NCI-H526 treated with DMSO at 0.1 percent for 48 hours (cell line): Measurements from ENCODE around the gene CENPE.

Experiments
- DNase-seq: peaks from one replicate; lab custom pipeline; 2025; lab: John Stamatoyannopoulos, UW

Gene CENPE

GRCh38 chr4:103123114-103123513 lies 75.0 kb downstream of the CENPE start:
- no peak for DNase-seq

DNA sequence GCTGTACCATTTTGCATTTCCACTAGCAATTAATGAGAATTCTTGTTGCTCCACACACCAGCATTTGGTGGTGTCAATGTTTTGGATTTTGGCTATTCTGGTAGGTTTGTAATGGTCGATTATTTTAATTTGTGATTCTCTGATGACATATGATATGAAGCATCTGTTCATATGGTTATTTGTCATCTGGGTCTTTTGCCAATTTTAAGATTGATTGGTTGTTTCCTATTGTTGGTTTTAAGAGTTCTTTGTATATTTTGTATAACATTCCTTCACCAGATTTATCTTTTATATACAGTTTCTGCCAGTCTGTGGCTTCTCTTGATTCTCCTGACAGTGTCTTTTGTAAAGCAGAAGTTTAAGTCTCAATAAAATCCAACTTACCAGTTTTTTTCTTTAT lies 80.0 kb downstream of the CENPE start:
- DNase-seq = no peak

GRCh38 chr4:103111598-103111997 lies 86.5 kb downstream of the CENPE start:
- DNase-seq = no peak

DNA sequence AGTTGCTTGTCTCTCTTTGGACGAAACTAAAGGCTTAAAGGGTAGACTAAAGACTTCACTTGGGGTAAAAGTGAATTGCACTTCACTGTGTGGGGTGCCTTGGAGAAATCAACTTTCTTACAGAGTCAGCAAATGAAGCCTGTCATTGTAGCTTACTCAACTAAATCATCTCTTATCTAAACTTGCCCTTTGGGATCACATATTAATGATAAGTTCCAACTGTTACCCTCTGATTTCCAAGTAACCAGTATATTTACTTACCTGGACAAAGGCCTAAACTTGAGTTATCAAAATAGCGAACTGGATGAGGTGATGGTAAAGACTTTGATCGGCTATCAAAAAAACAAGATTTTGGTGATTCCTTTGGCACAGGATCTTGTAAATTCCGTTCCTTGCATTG lies 89.6 kb downstream of the CENPE start:
- DNase-seq = no peak

DNA sequence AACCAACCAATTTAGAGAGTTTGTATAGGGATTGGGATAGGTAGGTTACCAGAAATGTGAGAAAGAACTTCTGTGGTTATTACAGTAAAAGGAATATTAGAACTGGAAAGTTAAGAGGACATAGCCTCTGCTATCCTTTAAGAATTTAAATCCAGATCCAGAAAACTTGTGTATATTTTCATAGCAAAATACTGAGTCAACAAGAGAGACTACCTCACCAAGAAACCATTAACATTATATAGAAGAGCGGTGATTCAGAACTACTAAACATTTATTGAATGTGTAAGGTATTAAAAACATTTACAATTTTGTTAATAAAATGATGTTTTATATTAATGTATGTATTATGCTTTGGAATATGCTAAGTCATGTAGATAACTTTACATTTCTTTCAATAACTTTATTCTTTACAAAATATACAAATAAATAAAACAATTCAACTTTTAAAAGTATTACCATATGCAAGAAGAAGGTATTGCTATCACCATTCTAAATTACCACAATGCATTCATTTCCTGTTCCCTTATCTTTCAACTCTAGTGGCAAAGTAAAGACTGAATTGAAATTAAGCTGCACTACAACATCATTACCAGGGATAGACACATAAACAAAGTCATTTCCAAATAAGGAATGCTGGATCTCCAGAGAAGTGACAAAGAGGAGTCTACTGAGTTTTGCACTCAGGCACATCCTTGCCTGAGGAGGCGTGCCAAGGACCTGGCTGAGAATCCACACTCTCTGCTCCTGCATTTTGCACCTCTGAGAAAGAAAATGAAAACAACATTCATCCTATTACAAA lies 92.4 kb downstream of the CENPE start:
- no peak for DNase-seq

- DNase-seq = no peak
These were observed 93.3 kb downstream of the CENPE start for GRCh38 chr4:103104886-103105285.

- no peak for DNase-seq
These were observed 97.5 kb downstream of the CENPE start for GRCh38 chr4:103100691-103101090.

DNA sequence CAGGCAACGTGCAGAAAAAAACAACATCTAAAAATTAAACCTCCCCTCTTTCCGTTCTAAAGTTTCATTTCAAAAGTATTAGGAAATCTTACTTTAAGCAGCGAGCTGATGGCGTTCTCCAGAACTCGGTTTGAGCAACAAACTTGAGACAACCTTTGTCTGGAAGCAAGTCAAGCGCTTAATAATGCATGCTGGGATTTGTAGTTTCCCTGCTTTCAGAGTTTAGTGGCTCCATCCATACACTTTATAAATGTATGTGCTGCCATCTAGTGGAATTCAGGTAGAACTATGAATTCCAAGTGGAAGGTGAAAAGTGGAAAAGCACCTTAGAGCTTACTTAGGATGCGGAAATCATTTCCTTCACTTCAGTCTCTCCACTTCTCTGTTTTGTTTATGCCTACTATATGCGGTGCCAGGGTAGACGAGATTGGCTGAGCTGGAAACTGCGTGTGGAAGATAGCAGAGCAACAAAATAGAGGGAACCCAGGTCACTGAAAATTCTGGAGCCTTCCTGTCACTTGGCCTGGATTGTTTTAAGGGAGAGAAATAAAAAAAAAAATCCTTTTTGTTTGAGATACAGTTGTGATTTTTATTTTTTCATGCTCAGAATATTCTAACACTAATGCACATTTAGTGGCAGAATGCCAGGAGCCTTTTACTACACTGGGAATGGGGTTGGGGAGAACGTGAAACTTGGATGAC lies 98.3 kb downstream of the CENPE start, which contains the start of gene BDH2:
TSS of gene BDH2 (minus strand) at position 144 of the 702 bp plus-strand sequence. CDS start 3,580 bp downstream, outside the sequence.
- peak; percentile 57 for DNase-seq

DNA sequence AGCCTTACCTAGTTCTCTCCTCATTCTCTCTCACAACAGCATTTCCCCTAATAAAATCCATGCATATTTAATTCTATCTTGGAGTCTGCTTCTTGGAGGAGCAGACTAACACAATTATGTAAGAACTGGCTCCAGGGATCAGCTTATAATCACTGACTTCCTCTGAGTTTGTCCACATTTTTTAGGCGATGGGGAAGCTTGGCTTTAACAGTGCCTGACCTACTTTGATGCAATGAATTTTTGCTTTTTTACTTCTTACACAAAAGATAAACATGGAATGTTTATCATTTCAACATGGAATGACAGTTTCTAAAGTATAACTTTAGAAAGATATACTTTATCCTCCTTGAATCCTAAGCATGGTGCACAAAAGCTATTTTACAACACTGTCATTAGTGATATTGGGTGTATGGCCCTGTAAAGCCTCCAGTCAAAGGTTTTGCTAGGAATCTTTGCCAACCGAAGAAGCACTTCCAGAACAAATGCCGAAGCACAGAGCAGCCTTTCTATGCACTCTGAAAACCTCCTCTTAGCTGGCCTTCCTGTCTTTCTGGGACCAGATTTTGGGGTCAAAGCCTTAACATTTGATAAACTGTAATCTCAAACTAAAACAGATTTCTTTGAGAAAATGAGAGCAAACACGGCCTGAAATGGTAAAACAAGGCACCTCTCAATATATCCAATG lies 99.2 kb downstream of the CENPE start:
- no peak for DNase-seq

DNA sequence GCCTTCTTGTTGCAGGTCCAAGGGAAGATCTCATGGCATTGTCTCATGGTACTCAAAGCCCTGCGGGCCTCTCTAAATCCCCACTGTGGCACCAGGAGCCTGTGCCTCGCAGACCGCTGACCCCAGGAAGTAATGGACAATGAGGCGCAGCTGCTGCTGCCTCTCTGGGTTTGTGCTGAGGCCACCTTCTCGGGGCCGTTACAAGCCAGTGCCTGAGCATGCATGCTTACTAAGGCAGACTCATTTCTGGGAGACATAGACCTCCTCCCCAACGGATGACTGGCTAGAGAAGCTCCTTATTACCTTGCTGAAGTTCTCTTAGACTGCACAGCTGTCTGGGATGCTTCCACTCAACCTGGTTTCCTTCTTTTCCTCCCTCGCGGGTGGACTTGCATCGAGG lies 99.8 kb downstream of the CENPE start:
- DNase-seq = no peak

- no peak for DNase-seq
These were observed 101.0 kb downstream of the CENPE start for GRCh38 chr4:103097112-103097511.

DNA sequence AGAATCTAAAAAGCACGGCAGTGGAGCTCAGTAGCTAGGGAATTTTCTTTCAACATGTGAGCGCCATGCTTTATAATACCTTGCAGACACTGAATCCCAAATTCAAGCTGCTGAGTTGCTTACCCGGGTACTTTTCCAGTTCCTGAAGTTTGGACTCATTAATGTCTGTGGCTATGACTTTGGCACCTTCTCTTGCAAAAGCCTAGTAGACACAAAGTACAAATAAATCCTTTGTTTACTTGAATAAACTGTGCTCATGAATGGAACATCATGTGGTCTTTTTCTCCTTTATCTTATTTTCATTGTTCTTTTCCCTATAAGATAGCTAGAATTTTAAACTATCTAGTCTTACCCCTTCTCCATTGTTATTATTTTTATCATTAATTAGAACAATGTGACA lies 103.1 kb downstream of the CENPE start:
- no peak for DNase-seq

GRCh38 chr4:103092245-103092644 lies 105.9 kb downstream of the CENPE start:
- no peak for DNase-seq

DNA sequence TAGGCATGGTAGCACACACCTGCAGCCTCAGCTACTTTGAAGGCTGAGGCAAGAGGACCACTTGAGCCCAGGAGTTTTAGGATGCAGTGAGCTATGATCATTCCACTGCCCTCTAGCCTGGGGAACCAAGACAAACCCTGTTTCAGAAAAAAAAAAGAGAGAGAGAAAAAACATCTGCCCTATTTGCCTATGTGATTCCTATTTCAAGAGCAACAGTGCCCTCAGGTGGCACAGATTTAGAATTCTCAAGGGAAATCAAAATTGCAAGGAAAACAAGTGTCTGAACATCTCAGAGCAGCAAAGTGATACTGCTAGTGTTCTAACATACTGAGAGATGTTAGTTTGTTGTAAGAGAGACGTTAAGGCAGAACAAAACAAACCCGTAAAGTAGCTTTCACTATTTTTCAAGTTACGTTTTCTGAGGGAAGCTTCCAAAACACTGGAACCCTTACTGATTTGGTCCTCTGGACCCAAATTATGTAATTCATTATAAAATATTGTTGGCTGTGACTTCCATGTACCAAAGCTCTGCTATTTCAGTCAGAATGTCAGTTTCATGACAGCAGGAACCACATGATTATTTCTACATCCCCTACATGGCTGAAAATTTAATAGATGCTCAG lies 106.4 kb downstream of the CENPE start:
- DNase-seq = peak; percentile 43

GRCh38 chr4:103089481-103089880 lies 108.7 kb downstream of the CENPE start:
- DNase-seq = no peak

DNA sequence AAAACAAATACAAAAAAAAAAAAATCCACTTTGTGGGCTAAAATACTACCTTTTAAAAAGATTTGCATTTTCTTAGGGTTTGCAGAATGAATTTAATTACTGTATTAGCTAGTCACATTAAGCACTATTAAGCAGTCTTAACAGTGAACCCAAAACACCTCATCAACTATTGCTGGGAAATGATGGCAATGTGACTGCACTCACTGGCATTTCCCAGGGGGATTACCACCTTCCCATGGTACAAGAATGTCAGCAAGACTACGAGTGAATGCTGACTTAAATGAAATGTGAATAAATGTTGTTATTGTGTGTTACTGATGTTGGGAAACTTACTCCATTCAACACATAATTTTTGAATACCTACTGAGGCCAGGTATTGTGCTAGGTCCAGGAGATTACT lies 111.6 kb downstream of the CENPE start:
- no peak for DNase-seq

DNA sequence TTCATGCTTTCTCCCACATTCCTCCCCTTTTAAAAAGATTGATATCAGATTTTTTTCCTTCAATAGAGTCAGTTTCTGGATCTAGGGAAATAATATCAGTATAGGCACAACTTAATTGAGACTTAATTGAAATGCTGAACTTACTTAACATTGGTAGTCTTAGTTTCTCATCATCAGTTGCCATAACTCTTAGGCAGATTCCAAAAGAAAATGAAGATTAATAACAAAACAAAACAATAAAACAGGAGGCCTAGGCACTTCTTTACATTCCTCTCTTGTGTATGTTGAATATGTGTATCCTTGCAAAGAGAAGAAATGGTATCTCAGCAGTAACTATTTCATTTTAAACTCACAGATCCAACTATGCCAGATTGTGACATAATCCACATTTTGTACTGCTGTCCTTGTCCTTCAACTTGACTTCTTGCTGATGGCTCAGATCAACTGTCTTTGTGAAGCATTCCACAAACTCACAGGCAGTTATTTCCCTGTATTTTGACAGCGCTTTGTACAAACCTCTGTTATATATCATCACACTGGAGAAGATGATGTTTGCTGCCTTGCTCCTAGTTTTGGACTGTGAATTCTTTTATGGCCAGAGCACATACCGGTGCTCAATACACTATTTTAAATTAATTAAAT lies 112.5 kb downstream of the CENPE start:
- no peak for DNase-seq

- no peak for DNase-seq
These were observed 118.5 kb downstream of the CENPE start for GRCh38 chr4:103079621-103080020.

DNA sequence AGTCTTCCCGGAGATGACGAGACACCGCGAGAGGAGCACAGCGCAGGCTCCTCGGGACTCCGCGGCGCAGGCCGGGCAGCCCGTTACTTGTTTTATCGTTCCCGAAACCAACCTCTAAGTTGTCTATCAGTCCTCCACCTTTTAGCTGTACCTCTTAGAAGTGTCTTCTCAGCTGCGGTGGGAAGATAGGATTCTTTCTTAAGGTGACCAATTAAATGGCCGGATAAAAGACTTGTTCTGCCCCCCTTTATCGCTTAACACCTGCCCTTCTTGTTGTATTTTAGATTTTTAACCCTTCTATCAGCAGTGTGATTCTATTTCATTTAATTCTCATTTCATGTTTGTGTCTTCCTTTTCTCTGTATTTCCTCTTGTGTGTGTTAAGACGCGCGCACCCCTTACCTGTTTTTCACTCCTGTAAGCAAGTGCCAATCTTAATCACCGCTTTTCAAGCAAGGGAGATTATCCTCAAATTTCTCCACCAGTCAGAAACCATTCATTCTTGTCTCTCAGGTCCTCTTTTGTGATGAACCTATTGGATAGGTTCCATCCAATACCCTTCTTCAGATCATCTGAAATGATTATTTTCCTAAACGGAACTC lies 121.3 kb downstream of the CENPE start, which contains the start of gene SLC9B2:
TSS of gene SLC9B2 (minus strand) at position 15 of the 601 bp plus-strand sequence. CDS start 9,211 bp downstream, outside the sequence.
- no peak for DNase-seq

GRCh38 chr4:103075894-103076746 lies 122.0 kb downstream of the CENPE start:
- peak; percentile 51 for DNase-seq
